Measurements from ENCODE around the gene KLF2.

DNA sequence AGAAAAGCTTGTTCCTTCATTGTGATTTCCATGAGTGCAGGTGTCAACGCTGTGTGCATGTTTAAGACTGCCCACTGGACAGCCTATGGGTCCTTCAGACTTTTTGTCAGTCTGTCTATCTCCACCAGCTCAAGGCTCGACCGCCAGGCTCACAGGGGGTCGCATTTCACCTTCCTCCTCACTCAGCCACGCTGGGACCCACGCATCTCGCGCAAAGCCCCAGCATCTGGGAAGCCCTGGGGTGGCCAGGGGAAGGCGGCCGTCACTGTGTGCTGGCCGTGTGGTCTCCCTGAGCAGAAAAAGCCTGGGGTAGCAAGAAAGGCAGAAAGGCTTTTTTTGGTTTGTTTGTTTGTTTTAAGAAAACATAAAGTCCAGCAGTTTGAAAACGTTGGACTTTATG, 48.5 kb downstream of the KLF2 start:
- TF ChIP-seq CTCF (IDR thresholded peaks at IDR 0.05) = peak in 1 of 3 donors; percentile 6
- no peak for TF ChIP-seq EP300 (IDR thresholded peaks at IDR 0.05)
- no peak for TF ChIP-seq POLR2A (IDR thresholded peaks at IDR 0.05)
